Cerebellar cortex (tissue), 1 donor: ENCODE results near the gene PPP1R14B.
"Not testable (repeated sequence)": the region's sequence is repeated elsewhere in the genome, so short reads cannot be mapped to it uniquely, and the experiment has no call there.

Experiments used
- DNase-seq: peaks from one replicate; pipeline ENCODE4 v3.0.0-alpha.2; 2015; ENCODE audit warnings: low spot score

Gene PPP1R14B

GRCh38 chr11:64260147-64260708, 13.5 kb upstream of the PPP1R14B start:
- no peak for DNase-seq

GRCh38 chr11:64259533-64260067, 12.9 kb upstream of the PPP1R14B start:
- DNase-seq = no peak

DNA sequence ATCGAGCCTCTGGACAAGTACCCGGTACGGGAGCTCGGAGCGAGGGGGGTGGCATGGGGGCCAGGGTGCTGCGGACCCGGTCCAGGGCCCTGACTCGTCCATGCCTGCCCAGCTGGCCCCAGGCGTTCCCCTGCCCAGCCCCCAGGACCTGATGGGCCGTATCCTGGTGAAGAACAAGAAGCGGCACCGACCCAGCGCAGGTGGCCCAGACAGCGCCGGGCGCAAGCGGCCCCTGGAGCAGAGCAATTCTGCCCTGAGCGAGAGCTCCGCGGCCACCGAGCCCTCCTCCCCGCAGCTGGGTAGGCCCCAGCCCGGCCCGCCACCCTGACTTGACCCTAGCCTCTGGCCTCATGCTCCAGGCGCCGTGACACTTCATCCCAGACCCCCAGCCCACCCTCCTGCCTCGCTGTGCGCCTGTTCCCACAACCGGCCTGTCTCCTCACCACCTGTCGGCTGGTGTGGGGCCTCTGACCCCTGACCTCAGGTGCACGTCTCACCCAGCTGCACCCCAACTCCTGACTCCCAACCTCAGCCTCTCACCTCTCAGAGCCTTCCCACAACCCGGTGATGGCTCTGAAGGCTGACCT, 12.3 kb upstream of the PPP1R14B start:
- DNase-seq = no peak

- no peak for DNase-seq
Measured at GRCh38 chr11:64258356-64258755, 11.6 kb upstream of the PPP1R14B start.

- DNase-seq = no peak
Measured at GRCh38 chr11:64256300-64256699, 9.6 kb upstream of the PPP1R14B start.

- no peak for DNase-seq
Measured at GRCh38 chr11:64255135-64256128, 8.7 kb upstream of the PPP1R14B start.

- no peak for DNase-seq
Measured at GRCh38 chr11:64254326-64254725, 7.6 kb upstream of the PPP1R14B start.

- peak; percentile 71 for DNase-seq
Measured at GRCh38 chr11:64253481-64253880, 6.7 kb upstream of the PPP1R14B start.

GRCh38 chr11:64253043-64253442, 6.3 kb upstream of the PPP1R14B start:
- no peak for DNase-seq

- no peak for DNase-seq
Measured at GRCh38 chr11:64252003-64252872, 5.5 kb upstream of the PPP1R14B start.

- DNase-seq = no peak
Measured at GRCh38 chr11:64251753-64252002, 4.9 kb upstream of the PPP1R14B start.

DNA sequence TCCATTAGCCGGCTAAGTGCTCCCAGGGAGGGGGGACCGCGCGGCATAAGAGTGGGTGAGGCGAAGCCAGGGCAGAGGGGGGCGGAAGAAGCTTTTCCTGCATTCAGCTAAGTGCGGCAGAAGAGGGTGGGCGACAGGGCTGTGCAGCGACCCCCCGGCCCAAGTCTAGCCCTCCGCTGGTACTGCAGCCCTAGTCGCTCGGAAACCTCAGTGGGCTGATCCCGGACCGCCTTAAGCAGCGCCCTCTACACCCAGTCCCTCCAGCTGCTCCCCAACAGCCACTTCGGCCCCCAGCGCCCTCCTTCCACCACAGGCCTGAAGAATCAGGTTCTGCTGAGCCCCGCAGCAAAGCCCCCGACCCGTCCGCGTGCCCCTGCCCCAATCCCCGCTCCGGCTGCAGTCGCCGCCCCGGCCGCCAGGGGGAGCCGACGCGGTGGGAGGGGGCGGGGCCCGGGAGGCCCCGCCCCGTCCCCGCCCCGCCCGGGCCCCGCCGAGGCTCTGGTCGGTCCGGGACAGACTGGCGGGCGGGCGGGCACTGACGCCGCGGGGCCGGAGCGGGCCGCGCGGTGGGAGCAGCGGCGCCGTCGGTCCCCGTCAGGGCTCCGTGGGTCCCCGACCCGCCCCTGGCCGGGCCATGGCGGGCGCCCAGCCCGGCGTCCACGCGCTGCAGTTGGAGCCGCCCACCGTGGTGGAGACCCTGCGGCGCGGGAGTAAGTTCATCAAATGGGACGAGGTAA, 4.4 kb upstream of the PPP1R14B start, which contains the start of gene PLCB3:
TSS of gene PLCB3 (plus strand) at position 515 of the 737 bp plus-strand sequence. CDS start at position 635, 120 bp downstream.
- DNase-seq = no peak

GRCh38 chr11:64250415-64251015, 3.8 kb upstream of the PPP1R14B start:
- DNase-seq = no peak

- DNase-seq = no peak
Measured at GRCh38 chr11:64249563-64250414, 3.0 kb upstream of the PPP1R14B start.

DNA sequence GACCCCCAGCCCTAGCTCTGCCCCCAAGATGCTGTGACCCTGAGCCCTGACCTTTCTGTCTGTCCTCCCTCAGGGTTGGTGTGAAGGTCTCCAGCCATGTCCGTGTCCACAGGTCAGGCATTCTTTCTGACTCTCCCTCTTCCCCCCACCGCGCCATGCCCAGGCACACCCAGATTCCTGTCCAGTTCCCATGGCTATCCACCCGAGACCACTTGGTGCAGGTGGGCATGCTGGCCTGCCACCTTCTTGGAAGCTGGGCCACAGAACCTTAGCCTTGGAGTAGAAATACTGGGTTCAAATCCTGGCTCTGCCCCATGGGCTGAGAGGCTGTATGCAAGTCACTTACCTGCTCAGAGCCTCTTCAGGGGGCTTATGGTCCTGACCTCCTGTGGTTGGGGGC, 2.3 kb upstream of the PPP1R14B start:
- DNase-seq = no peak

DNA sequence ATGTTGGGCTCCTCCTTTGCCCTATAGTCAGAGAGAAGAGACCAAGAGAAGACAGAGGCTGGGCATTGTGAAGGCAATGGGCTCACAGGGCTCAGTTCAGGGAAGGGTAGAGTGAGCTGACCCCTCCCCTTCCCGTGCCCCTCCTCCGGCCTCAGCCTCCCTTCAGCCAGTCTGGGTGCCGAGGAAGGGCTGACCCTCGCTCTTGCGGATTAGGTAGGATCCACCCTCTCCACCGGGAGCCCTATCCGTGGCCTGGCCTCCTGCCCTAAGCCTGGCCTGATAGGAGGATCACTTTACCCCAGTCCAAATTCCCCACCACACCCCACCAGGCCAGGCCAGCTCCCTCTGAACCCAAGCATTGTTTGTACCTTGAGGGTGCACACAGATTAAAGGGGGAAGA, 1.8 kb upstream of the PPP1R14B start:
- no peak for DNase-seq

DNA sequence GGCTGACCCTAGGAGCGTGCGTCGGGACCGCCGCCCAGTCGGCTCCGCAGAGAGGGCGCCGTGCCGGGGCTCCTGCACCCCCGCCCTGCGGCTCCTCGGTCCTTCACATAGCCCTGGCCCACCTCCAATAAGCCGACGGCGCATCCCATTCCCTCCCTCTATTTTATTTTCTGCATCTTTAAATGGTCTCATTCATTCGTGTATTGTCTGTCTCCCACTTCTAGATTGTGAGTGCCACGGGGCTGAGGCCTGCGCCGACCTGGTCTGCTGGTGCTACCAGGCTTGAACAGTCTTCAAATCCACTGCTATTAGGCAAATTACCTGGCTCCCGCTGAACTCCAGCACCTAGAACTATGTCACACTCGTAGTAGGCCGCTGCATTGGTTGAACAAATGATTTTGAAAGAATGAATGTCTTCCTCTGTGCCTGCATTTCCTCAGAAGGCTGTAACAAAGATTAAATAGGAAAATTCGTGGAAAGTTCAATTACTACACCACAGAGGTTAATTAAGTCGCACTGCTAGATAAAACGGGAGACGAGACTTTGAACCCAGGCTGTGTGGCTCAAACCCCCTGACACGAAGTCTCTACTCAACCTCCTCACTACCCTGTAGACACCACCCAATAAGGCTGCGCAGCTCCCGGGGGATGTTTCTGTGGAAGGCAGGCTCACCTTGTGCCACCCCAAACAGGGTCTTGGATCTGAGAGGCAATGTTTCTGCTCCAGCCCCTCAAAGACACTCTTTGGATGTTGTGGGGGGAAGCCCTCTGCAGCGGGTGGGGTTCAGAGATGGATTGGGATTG, 1.2 kb upstream of the PPP1R14B start:
- DNase-seq = no peak

GRCh38 chr11:64246621-64246870, 197 bp downstream of the PPP1R14B start:
- DNase-seq = not testable (repeated sequence)
